Neural cell (in vitro differentiated cells): ENCODE measurements around the gene MARK3. TPM values are rescaled to one million over a fixed set of nuclear protein-coding genes. Genes with fewer than 3 reads are reported as not detected.

Experiments used
- H2AFZ ChIP-seq: fragments of 200-600, 300-800 bp; sonication (generic), shearing (Covaris generic); 2 replicates; pipeline ENCODE4 v1.6.0; 2014; ENCODE audit warnings: low read depth, mild to moderate bottlenecking, antibody characterized with exemption, low read length, moderate library complexity
- H3F3A ChIP-seq: fragments of 200-600 bp; shearing (Covaris generic); 2 replicates; pipeline ENCODE4 v1.6.1; 2016; ENCODE audit warnings: mild to moderate bottlenecking, moderate library complexity, mixed read lengths, antibody characterized with exemption, low read length; ENCODE audit not compliant: insufficient read depth, poor library complexity, severe bottlenecking
- H3K27ac ChIP-seq: fragments of 200-600, 300-800 bp; sonication (generic), shearing (Covaris generic); 2 replicates; pipeline ENCODE4 v1.5.1; 2014; ENCODE audit warnings: mild to moderate bottlenecking, low read length, moderate library complexity
- H3K27me3 ChIP-seq: fragments of 300-800, 200-600 bp; sonication (generic), shearing (Covaris generic); 2 replicates; pipeline ENCODE4 v1.6.0; 2014; ENCODE audit warnings: mild to moderate bottlenecking, low read depth, low read length, moderate library complexity; ENCODE audit not compliant: insufficient read depth
- H3K36me3 ChIP-seq: fragments of 300-800, 200-600 bp; sonication (generic), shearing (Covaris generic); 2 replicates; pipeline ENCODE4 v1.5.1; 2014; ENCODE audit warnings: mild to moderate bottlenecking, antibody characterized with exemption, low read length, moderate library complexity; ENCODE audit not compliant: insufficient read depth
- H3K4me2 ChIP-seq: fragments of 300-800, 200-600 bp; sonication (generic), shearing (Covaris generic); 2 replicates; pipeline ENCODE4 v1.6.0; 2014; ENCODE audit warnings: mild to moderate bottlenecking, low read length
- H3K4me3 ChIP-seq: fragments of 300-800, 200-600 bp; sonication (generic), shearing (Covaris generic); 2 replicates; pipeline ENCODE4 v1.5.1; 2014; ENCODE audit warnings: mild to moderate bottlenecking, low read length, moderate library complexity
- H3K79me2 ChIP-seq: fragments of 200-600 bp; shearing (Covaris generic); replicated peaks from 2 replicates; pipeline ENCODE4 v1.6.0; 2014; ENCODE audit warnings: mild to moderate bottlenecking, low read length, moderate library complexity; ENCODE audit not compliant: insufficient read depth
- H3K9ac ChIP-seq: fragments of 300-800, 200-600 bp; sonication (generic), shearing (Covaris generic); 2 replicates; pipeline ENCODE4 v1.6.1; 2016; ENCODE audit warnings: mild to moderate bottlenecking, low read length, mixed read lengths
- H3K9me2 ChIP-seq: fragments of 200-600 bp; shearing (Covaris generic); 2 replicates; pipeline ENCODE4 v1.6.1; 2016; ENCODE audit warnings: mild to moderate bottlenecking, low read length, mixed read lengths; ENCODE audit not compliant: insufficient read depth
- H3K9me3 ChIP-seq: fragments of 200-600, 300-800 bp; sonication (generic), shearing (Covaris generic); 2 replicates; pipeline ENCODE4 v1.6.1; 2016; ENCODE audit warnings: mild to moderate bottlenecking, mixed run types, low read length, moderate library complexity, mixed read lengths
- H4K20me1 ChIP-seq: fragments of 200-600 bp; shearing (Covaris generic); 2 replicates; pipeline ENCODE4 v1.6.1; 2016; ENCODE audit warnings: mild to moderate bottlenecking, mixed run types; ENCODE audit not compliant: insufficient read depth
- EP300 ChIP-seq: fragments of 450-650 bp; conservative IDR thresholded peaks from 2 replicates; pipeline ENCODE4 v1.6.1; 2014; ENCODE audit warnings: antibody characterized with exemption, mild to moderate bottlenecking, moderate library complexity; ENCODE audit not compliant: poor library complexity, severe bottlenecking
- EZH2 ChIP-seq: fragments of 200-600, 300-800 bp; shearing (Covaris generic), sonication (generic); IDR thresholded peaks from 2 replicates; pipeline ENCODE4 v1.6.1; 2014; ENCODE audit warnings: antibody characterized with exemption, low read length, borderline replicate concordance, mild to moderate bottlenecking; ENCODE audit not compliant: insufficient read depth, poor library complexity, severe bottlenecking
- MXI1 ChIP-seq: fragments of 450-650 bp; conservative IDR thresholded peaks from 2 replicates; pipeline ENCODE4 v1.6.1; 2014; ENCODE audit warnings: antibody characterized with exemption, mild to moderate bottlenecking; ENCODE audit not compliant: poor library complexity, severe bottlenecking
- POLR2AphosphoS5 ChIP-seq: IDR thresholded peaks from 2 replicates; pipeline ENCODE4 v1.6.1; 2012
- RAD21 ChIP-seq: fragments of 450-650 bp; conservative IDR thresholded peaks from 2 replicates; pipeline ENCODE4 v1.6.1; 2014; ENCODE audit warnings: antibody characterized with exemption, mild to moderate bottlenecking, moderate library complexity
- SMC3 ChIP-seq: fragments of 450-650 bp; conservative IDR thresholded peaks from 2 replicates; pipeline ENCODE4 v1.6.1; 2014; ENCODE audit warnings: antibody characterized with exemption, mild to moderate bottlenecking, moderate library complexity; ENCODE audit not compliant: poor library complexity
- TAF1 ChIP-seq: IDR thresholded peaks from 2 replicates; pipeline ENCODE4 v1.6.1; 2012; ENCODE audit warnings: low read depth
- polyA plus RNA-seq: library from polyadenylated mRNA; depleted of rRNA; stranded (reverse); fragments of >200 nt; gene quantifications from 2 replicates; pipeline ENCODE4 v1.2.3, GENCODE V29; 2014
- TF ChIP-seq, protein P1 (sequence below): fragments of 450-650 bp; IDR thresholded peaks from 2 replicates; pipeline ENCODE4 v1.5.1; 2014; ENCODE audit warnings: antibody characterized with exemption, mild to moderate bottlenecking, moderate library complexity; ENCODE audit not compliant: poor library complexity, severe bottlenecking
- TF ChIP-seq, protein P2 (sequence below): IDR thresholded peaks from 2 replicates; pipeline ENCODE4 v1.6.1; 2012; ENCODE audit warnings: borderline replicate concordance

Gene MARK3
- polyA plus RNA-seq, 1 donor from 2014 or later: 158 TPM

DNA sequence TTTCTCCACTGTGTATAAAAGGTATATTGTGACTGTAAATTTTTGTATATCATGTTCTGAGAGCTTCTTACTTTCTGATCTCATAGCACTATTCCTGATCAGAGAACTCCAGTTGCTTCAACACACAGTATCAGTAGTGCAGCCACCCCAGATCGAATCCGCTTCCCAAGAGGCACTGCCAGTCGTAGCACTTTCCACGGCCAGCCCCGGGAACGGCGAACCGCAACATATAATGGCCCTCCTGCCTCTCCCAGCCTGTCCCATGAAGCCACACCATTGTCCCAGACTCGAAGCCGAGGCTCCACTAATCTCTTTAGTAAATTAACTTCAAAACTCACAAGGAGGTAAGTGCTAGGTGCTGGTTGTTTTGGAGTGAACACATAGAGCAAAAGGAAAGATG, 106.5 kb downstream of the MARK3 start:
- Histone ChIP-seq H3K9ac (no peak overlapping the region), H3F3A (no peaks in the 10 kb centered on the region), H3K36me3 (peaks cover 5% of the 10 kb centered on the region), H3K4me2 (no peak overlapping the region), H3K27ac (no peak overlapping the region), H3K79me2 (no peaks in the 10 kb centered on the region), H2AFZ (no peak overlapping the region), H3K9me3 (no peaks in the 10 kb centered on the region), H3K4me3 (no peak overlapping the region), H4K20me1 (no peaks in the 10 kb centered on the region), H3K9me2 (no peaks in the 10 kb centered on the region), H3K27me3 (no peaks in the 10 kb centered on the region)
- TF ChIP-seq TAF1 (no peak), EP300 (no peak), MXI1 (no peak)
- TF ChIP-seq, protein P1, sequence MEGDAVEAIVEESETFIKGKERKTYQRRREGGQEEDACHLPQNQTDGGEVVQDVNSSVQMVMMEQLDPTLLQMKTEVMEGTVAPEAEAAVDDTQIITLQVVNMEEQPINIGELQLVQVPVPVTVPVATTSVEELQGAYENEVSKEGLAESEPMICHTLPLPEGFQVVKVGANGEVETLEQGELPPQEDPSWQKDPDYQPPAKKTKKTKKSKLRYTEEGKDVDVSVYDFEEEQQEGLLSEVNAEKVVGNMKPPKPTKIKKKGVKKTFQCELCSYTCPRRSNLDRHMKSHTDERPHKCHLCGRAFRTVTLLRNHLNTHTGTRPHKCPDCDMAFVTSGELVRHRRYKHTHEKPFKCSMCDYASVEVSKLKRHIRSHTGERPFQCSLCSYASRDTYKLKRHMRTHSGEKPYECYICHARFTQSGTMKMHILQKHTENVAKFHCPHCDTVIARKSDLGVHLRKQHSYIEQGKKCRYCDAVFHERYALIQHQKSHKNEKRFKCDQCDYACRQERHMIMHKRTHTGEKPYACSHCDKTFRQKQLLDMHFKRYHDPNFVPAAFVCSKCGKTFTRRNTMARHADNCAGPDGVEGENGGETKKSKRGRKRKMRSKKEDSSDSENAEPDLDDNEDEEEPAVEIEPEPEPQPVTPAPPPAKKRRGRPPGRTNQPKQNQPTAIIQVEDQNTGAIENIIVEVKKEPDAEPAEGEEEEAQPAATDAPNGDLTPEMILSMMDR: no peak
- TF ChIP-seq, protein P2, sequence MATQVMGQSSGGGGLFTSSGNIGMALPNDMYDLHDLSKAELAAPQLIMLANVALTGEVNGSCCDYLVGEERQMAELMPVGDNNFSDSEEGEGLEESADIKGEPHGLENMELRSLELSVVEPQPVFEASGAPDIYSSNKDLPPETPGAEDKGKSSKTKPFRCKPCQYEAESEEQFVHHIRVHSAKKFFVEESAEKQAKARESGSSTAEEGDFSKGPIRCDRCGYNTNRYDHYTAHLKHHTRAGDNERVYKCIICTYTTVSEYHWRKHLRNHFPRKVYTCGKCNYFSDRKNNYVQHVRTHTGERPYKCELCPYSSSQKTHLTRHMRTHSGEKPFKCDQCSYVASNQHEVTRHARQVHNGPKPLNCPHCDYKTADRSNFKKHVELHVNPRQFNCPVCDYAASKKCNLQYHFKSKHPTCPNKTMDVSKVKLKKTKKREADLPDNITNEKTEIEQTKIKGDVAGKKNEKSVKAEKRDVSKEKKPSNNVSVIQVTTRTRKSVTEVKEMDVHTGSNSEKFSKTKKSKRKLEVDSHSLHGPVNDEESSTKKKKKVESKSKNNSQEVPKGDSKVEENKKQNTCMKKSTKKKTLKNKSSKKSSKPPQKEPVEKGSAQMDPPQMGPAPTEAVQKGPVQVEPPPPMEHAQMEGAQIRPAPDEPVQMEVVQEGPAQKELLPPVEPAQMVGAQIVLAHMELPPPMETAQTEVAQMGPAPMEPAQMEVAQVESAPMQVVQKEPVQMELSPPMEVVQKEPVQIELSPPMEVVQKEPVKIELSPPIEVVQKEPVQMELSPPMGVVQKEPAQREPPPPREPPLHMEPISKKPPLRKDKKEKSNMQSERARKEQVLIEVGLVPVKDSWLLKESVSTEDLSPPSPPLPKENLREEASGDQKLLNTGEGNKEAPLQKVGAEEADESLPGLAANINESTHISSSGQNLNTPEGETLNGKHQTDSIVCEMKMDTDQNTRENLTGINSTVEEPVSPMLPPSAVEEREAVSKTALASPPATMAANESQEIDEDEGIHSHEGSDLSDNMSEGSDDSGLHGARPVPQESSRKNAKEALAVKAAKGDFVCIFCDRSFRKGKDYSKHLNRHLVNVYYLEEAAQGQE: no peak

- Histone ChIP-seq H3K27me3 (no peaks in the 10 kb centered on the region), H3K4me3 (no peak overlapping the region), H3F3A (no peaks in the 10 kb centered on the region), H3K79me2 (no peaks in the 10 kb centered on the region), H3K4me2 (no peak overlapping the region), H3K9me3 (no peaks in the 10 kb centered on the region), H3K36me3 (peaks cover 5% of the 10 kb centered on the region), H4K20me1 (no peaks in the 10 kb centered on the region), H3K9ac (no peak overlapping the region), H3K27ac (no peak overlapping the region), H2AFZ (no peak overlapping the region), H3K9me2 (no peaks in the 10 kb centered on the region)
- TF ChIP-seq, protein P2: no peak
- TF ChIP-seq RAD21: no peak
- TF ChIP-seq EP300: no peak
- no peak for TF ChIP-seq SMC3
- TF ChIP-seq MXI1: no peak
- no peak for TF ChIP-seq EZH2
- TF ChIP-seq, protein P1: no peak
- TF ChIP-seq POLR2AphosphoS5: no peak
- TF ChIP-seq TAF1: no peak
Measured at GRCh38 chr14:103492156-103492925, 107.1 kb downstream of the MARK3 start.
